Lower leg skin (tissue), 3 donors: ENCODE data around the gene NFATC2.

Experiments used
- POLR2A ChIP-seq, 2 donors: fragments of 450-650 bp; IDR thresholded peaks; one replicate each; pipeline ENCODE4 v1.6.1; 2016 to 2017; ENCODE audit warnings: antibody characterized with exemption in 2 of 2, mild to moderate bottlenecking in 1 of 2, moderate library complexity in 1 of 2
- TF ChIP-seq, protein P1 (sequence below), 3 donors: fragments of 450-650 bp; IDR thresholded peaks; one replicate each; pipeline ENCODE4 v1.5.1; 2016; ENCODE audit warnings: antibody characterized with exemption in 3 of 3, mild to moderate bottlenecking in 3 of 3, moderate library complexity in 2 of 3

DNA sequence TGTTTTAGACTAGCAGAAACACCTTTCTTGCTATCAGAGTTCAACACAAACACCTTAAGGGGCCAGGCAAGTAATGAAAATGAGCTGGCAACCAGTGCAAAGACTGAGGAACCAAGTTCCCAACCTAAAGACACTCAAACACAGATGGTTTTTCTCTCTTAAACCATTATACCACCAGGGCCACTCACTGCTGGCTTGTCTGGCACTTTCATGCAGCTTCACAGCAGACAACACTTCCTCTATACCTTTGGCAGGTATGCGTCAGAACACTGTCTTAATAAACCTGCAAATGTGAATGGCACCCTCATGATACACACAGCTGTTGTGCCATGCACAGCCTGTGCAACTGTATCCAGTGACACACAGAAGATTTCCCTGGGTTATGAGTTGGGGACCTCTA, 41.6 kb downstream of the NFATC2 start:
- no peak for TF ChIP-seq POLR2A (IDR thresholded peaks at IDR 0.05)
- TF ChIP-seq, protein P1, sequence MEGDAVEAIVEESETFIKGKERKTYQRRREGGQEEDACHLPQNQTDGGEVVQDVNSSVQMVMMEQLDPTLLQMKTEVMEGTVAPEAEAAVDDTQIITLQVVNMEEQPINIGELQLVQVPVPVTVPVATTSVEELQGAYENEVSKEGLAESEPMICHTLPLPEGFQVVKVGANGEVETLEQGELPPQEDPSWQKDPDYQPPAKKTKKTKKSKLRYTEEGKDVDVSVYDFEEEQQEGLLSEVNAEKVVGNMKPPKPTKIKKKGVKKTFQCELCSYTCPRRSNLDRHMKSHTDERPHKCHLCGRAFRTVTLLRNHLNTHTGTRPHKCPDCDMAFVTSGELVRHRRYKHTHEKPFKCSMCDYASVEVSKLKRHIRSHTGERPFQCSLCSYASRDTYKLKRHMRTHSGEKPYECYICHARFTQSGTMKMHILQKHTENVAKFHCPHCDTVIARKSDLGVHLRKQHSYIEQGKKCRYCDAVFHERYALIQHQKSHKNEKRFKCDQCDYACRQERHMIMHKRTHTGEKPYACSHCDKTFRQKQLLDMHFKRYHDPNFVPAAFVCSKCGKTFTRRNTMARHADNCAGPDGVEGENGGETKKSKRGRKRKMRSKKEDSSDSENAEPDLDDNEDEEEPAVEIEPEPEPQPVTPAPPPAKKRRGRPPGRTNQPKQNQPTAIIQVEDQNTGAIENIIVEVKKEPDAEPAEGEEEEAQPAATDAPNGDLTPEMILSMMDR (IDR thresholded peaks at IDR 0.05), result no peak
